ENCODE results near the gene AKT1. TPM values are rescaled to one million over a fixed set of nuclear protein-coding genes. Genes with fewer than 3 reads are reported as not detected.

Gene AKT1
- total and polyA plus RNA-seq, 2 of the 4 experiments (the other 2 are of a cell fraction) = 193 to 221 TPM

DNA sequence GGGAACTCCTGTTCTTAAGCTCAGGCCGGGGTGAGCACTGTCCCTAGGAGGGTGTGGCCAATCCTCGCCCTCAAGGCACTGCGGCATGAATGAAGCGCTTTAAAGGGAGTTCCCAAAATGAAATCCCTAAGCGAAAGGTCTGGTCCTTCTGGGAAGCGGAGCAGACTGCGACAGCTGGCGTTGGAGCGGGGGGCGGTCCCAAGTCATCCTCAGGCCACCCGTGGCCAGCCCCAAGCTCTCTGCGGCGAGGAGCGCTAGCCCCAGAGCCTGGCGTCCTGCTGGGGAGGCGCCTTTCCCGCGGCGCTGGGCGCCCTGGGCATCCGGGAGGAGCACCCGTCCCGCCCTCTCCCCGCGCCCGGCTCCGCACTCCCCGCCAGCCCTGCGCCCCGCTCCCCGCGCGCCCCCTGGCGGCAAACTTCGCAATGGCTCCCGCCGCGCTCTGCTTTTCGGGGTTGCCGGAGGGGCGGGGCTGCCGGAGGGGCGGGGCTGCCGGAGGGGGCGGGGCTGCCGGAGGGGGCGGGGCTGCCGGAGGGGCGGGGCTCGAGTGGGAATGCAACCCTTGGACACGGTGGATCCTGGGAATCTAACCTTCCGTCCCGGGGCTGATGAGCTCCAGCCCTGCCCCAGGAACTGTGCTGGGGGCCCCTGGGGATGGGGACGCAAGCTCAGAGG lies 30.8 kb upstream of the AKT1 start (continued):
- TF ChIP-seq RAD21 (IDR thresholded peaks at IDR 0.05; ENCODE audit: low read length) = peak; percentile 52

DNA sequence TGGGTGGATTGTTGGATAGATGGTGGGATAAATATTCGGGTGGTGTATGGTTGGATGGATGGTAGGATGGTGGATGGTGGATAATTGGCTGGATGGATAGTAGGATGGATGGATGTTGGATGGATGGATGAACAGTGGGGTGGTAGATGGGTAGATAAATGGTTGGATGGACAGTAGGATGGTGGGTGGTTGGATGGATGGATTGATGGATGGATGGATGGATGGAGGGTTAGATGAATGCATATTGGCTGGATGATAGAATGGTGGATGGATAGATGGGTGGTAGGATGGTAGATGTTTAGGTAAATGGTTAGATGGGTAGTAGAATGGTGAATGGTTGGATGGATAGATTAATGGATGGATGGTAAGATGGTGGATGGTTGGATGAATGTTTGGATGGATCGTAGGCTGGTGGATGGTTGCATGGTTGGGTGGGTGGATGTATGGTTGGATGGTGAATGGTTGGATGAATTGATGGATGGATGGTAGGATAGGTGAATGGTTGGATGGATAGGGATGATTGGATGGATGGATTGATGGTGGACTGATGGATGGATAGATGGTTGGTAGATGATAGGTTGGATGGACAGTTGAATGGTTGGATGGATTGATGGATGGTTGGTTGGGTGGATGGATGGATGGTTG lies 28.9 kb upstream of the AKT1 start:
- 90 to 100% methylated on average over 2 of the region's 2 CpGs for WGBS, 2 experiments (ENCODE audit: extremely low coverage in 2 of 2, insufficient read length in 1 of 2)
- Histone ChIP-seq H3K79me1 (ENCODE audit: low read depth in 1 of 2, low read length in 2 of 2) (0 out of 4 replicates have a peak, but pooled peaks cover 0 to 3% of the 10 kb centered on the region in 2 experiments), H2AK5ac (ENCODE audit: low read depth, low read length) (no peak overlapping the region), H2BK120ac (ENCODE audit: low read depth, low read length) (no peak overlapping the region), H3K9ac (ENCODE audit: low read depth, low read length) (no peak overlapping the region), H3K18ac (ENCODE audit: low read depth, low read length) (no peak overlapping the region), H2AFZ (replicated peaks; ENCODE audit: low read length, poor library complexity) (no peak overlapping the region), H4K91ac (ENCODE audit: insufficient read depth, low read depth, low read length) (no peak overlapping the region), H3K36me3 (ENCODE audit: control insufficient read depth, insufficient read depth, low read length) (no peaks in the 10 kb centered on the region), H4K20me1 (ENCODE audit: insufficient read depth, low read length) (no peaks in the 10 kb centered on the region), H3K27ac (ENCODE audit: insufficient read depth, low read length) (no peak overlapping the region), H3K4me3 (ENCODE audit: insufficient read depth, low read depth, low read length) (no peak overlapping the region), H2AK9ac (replicated peaks; ENCODE audit: low read depth, low read length, poor library complexity) (no peak overlapping the region), H3K9me3 (ENCODE audit: control insufficient read depth, insufficient read depth, low read length) (no peaks in the 10 kb centered on the region), H3K14ac (replicated peaks; ENCODE audit: low read depth, low read length) (no peak overlapping the region), H4K8ac (ENCODE audit: low read depth in 2 of 2, low read length in 2 of 2) (no peak overlapping the region), H3K56ac (ENCODE audit: extremely low read depth, insufficient read depth, low read length) (no peak overlapping the region), H2BK15ac (ENCODE audit: low read depth, low read length) (no peak overlapping the region), H3K4me2 (ENCODE audit: low read depth, low read length) (no peak overlapping the region), H3K4me1 (ENCODE audit: control insufficient read depth, insufficient read depth, low read length) (peaks cover 9% of the 10 kb centered on the region), H3K9me1 (ENCODE audit: insufficient read depth, low read length) (no peaks in the 10 kb centered on the region), H3K27me3 (ENCODE audit: control insufficient read depth, insufficient read depth, low read length) (no peaks in the 10 kb centered on the region), H2BK5ac (ENCODE audit: low read depth, low read length, poor library complexity, severe bottlenecking) (peak overlapping the region; percentile 23), H4K5ac (ENCODE audit: low read depth, low read length) (no peak overlapping the region), H2BK20ac (ENCODE audit: low read depth, low read length) (no peak overlapping the region), H3K23ac (ENCODE audit: low read depth, low read length) (no peak overlapping the region), H3K4ac (ENCODE audit: low read depth, low read length) (no peak overlapping the region)
- ChIA-PET CTCF (no interaction called here), POLR2A (ENCODE audit: unreplicated experiment) (no interaction called here)
- ATAC-seq (ENCODE audit: low read depth) (no peak), DNase-seq (no peak)
- intact Hi-C loops (cut with micrococcal nuclease) (no loop called here), dilution Hi-C loops (cut with HindIII; ENCODE audit: low sequenced_read_pairs, unreplicated experiment) (no loop called here), in situ Hi-C loops (cut with MboI; ENCODE audit: low sequenced_read_pairs) (loop anchor here (5.0 kb wide), 1 partner anchor 57 kb away; no protein-coding TSS in a partner anchor)
- BruUV-seq (replicated peaks) = no TSS peak
- TF ChIP-seq MAFK (IDR thresholded peaks at IDR 0.05; ENCODE audit: low read depth, low read length) (no peak), BHLHE40 (IDR thresholded peaks at IDR 0.05; ENCODE audit: low read depth, low read length) (no peak), POLR2A (IDR thresholded peaks at IDR 0.05; ENCODE audit: low read depth, low read length) (no peak), MXI1 (IDR thresholded peaks at IDR 0.05; ENCODE audit: borderline replicate concordance, low read depth, low read length) (no peak), RAD21 (IDR thresholded peaks at IDR 0.05; ENCODE audit: low read length) (no peak), CEBPB (IDR thresholded peaks at IDR 0.05; ENCODE audit: low read depth, low read length) (no peak), SMC3 (IDR thresholded peaks at IDR 0.05; ENCODE audit: low read depth, low read length) (no peak), RCOR1 (IDR thresholded peaks at IDR 0.05; ENCODE audit: insufficient replicate concordance, low read length) (no peak), NFE2L2 (IDR thresholded peaks at IDR 0.05; ENCODE audit: low read depth, low read length) (no peak)
- TF ChIP-seq, protein P1, sequence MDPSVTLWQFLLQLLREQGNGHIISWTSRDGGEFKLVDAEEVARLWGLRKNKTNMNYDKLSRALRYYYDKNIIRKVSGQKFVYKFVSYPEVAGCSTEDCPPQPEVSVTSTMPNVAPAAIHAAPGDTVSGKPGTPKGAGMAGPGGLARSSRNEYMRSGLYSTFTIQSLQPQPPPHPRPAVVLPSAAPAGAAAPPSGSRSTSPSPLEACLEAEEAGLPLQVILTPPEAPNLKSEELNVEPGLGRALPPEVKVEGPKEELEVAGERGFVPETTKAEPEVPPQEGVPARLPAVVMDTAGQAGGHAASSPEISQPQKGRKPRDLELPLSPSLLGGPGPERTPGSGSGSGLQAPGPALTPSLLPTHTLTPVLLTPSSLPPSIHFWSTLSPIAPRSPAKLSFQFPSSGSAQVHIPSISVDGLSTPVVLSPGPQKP (IDR thresholded peaks at IDR 0.05; ENCODE audit: borderline replicate concordance, low read depth, low read length) = no peak
- TF ChIP-seq, protein P2, sequence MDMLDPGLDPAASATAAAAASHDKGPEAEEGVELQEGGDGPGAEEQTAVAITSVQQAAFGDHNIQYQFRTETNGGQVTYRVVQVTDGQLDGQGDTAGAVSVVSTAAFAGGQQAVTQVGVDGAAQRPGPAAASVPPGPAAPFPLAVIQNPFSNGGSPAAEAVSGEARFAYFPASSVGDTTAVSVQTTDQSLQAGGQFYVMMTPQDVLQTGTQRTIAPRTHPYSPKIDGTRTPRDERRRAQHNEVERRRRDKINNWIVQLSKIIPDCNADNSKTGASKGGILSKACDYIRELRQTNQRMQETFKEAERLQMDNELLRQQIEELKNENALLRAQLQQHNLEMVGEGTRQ (IDR thresholded peaks at IDR 0.05; ENCODE audit: low read depth, low read length) = no peak
- TF ChIP-seq, protein P3, sequence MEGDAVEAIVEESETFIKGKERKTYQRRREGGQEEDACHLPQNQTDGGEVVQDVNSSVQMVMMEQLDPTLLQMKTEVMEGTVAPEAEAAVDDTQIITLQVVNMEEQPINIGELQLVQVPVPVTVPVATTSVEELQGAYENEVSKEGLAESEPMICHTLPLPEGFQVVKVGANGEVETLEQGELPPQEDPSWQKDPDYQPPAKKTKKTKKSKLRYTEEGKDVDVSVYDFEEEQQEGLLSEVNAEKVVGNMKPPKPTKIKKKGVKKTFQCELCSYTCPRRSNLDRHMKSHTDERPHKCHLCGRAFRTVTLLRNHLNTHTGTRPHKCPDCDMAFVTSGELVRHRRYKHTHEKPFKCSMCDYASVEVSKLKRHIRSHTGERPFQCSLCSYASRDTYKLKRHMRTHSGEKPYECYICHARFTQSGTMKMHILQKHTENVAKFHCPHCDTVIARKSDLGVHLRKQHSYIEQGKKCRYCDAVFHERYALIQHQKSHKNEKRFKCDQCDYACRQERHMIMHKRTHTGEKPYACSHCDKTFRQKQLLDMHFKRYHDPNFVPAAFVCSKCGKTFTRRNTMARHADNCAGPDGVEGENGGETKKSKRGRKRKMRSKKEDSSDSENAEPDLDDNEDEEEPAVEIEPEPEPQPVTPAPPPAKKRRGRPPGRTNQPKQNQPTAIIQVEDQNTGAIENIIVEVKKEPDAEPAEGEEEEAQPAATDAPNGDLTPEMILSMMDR (conservative IDR thresholded peaks at IDR 0.05; ENCODE audit: low read depth, low read length) = no peak
